ENCODE data around the gene RCAN3. TPM values are rescaled to one million over a fixed set of nuclear protein-coding genes. Genes with fewer than 3 reads are reported as not detected.

RCAN3 gene
- total and polyA plus RNA-seq, 2 of the 13 experiments (the other 11 are each of a cell fraction or from before 2014, with no cell fraction given): 12.2 to 13.3 TPM

- TF ChIP-seq ZBTB49 (CRISPR knock-in tag; IDR thresholded peaks at IDR 0.05; ENCODE audit: borderline replicate concordance) (no peak), ZBTB8A (CRISPR knock-in tag; IDR thresholded peaks at IDR 0.05; ENCODE audit: borderline replicate concordance, low read depth) (peak; percentile 61; the same call in 1 of the 2 replicates), ZFP36L1 (CRISPR knock-in tag; IDR thresholded peaks at IDR 0.05) (no peak), ZBTB25 (CRISPR knock-in tag; IDR thresholded peaks at IDR 0.05) (no peak), MIXL1 (CRISPR knock-in tag; IDR thresholded peaks at IDR 0.05) (no peak; the same call in 1 of the 2 replicates), FUBP1 (CRISPR knock-in tag; IDR thresholded peaks at IDR 0.05; ENCODE audit: borderline replicate concordance) (no peak), MTA3 (CRISPR knock-in tag; IDR thresholded peaks at IDR 0.05) (no peak), SKIL (CRISPR knock-in tag; IDR thresholded peaks at IDR 0.05; ENCODE audit: borderline replicate concordance) (no peak), ARID2 (CRISPR knock-in tag; IDR thresholded peaks at IDR 0.05; ENCODE audit: borderline replicate concordance) (no peak), PHF21A (CRISPR knock-in tag; IDR thresholded peaks at IDR 0.05) (peak; percentile 79; the same call in 1 of the 2 replicates), ZNF614 (CRISPR knock-in tag; IDR thresholded peaks at IDR 0.05; ENCODE audit: borderline replicate concordance) (peak; percentile 62; the same call in 1 of the 2 replicates), DZIP1 (CRISPR knock-in tag; IDR thresholded peaks at IDR 0.05) (no peak), ZNF18 (CRISPR knock-in tag; IDR thresholded peaks at IDR 0.05; ENCODE audit: insufficient replicate concordance) (no peak), PBX3 (CRISPR knock-in tag; IDR thresholded peaks at IDR 0.05; ENCODE audit: borderline replicate concordance) (no peak)
Observed at GRCh38 chr1:24551960-24552571, 49.4 kb downstream of the RCAN3 start (continued).

Data from HepG2 (cell line).